Pancreas (tissue), 10 donors: ENCODE data around the gene FBXL17. TPM values are rescaled to one million over a fixed set of nuclear protein-coding genes. Genes with fewer than 3 reads are reported as not detected.

Source experiments
- ATAC-seq, 4 donors: fragments of 200-7000 bp; cut with Tn5 transposase; one replicate each; pipeline versions ENCODE4 v1.8.0 to v1.9.1; 2020; ENCODE audit warnings: mild to moderate bottlenecking in 4 of 4, moderate library complexity in 4 of 4
- DNase-seq, 6 donors: peaks; one replicate each; pipeline ENCODE4 v3.0.0-alpha.2; 2020
- FAIRE-seq: peaks from 2 replicates; lab custom pipeline; 2012; peaks lifted over from hg19 to GRCh38; lab: Jason Lieb, UNC
- H3K27ac ChIP-seq, 4 donors: fragments of 200-600 bp; sonication (generic); 1 replicate in 3 of 4; 2 replicates in 1 of 4; pipeline versions ENCODE4 v1.5.0 to v1.8.0; 2020
- H3K27me3 ChIP-seq, 4 donors: fragments of 200-600 bp; one replicate each; pipeline ENCODE4 v1.8.0; 2021
- H3K36me3 ChIP-seq, 3 donors: fragments of 200-600 bp; sonication (generic) in 1 of 3; one replicate each; pipeline versions ENCODE4 v1.5.0 to v1.8.0; 2020 to 2021
- H3K4me1 ChIP-seq, 3 donors: fragments of 200-600 bp; one replicate each; pipeline ENCODE4 v1.8.0; 2021
- H3K4me3 ChIP-seq, 4 donors: fragments of 200-600 bp; sonication (generic) in 2 of 4; one replicate each; pipeline versions ENCODE4 v1.5.0 to v1.8.0; 2020 to 2021
- H3K9me3 ChIP-seq, 4 donors: fragments of 200-600 bp; one replicate each; pipeline ENCODE4 v1.8.0; 2021
- WGBS, 2 donors: extraction: QIAGEN DNeasy Blood & Tissue Kit; methylation state at CpG; one replicate each; pipeline ENCODE4 v1.1.7; 2013; 5-methylcytosine and 5-hydroxymethylcytosine counted together
- intact Hi-C, 3 donors: fragments of 100-400 bp; cut with DNase I; formaldehyde crosslinking; loops; one replicate each; pipeline versions ENCODE4 v1.11.1 to v1.14.2; 2022
- polyA plus RNA-seq, 2 donors: library from polyadenylated mRNA; stranded (reverse); fragments of 200-250 nt; gene quantifications; one replicate each; pipeline ENCODE4 v1.2.3, GENCODE V29; 2013
- total RNA-seq, 6 donors: library from RNA; stranded (reverse); fragmentation: NEBNext Ultra II Directional in 4 of 6; extraction: Animal tissue kit (Norgen Biotek cat#: 25700) in 4 of 6; gene quantifications; one replicate each; pipeline versions ENCODE4 v1.2.1 to v1.2.4, GENCODE V29; 2021 to 2023
- TF ChIP-seq, protein P1 (sequence below), 4 donors: fragments of 200-600 bp; sonication (generic) in 3 of 4; IDR thresholded peaks; one replicate each; pipeline versions ENCODE4 v1.5.0 to v1.8.0; 2021; ENCODE audit warnings: antibody characterized with exemption in 4 of 4
- donor health status: healthy with polysubstance abuse.
- donor health status: DM: no; HTN: no; CAD: no; lungs with moderate emphysema.
- donor health status: DM: no; HTN: no; CAD: no.
- donor health status: control.
- donor health status: control.
- donor health status: Bipolar disorder and iron deficiency.
- donor health status: DM: yes; HTN: yes; CAD: no.
- donor health status: DM: no; HTN: no; CAD: no.
- donor health status: DM: no; HTN: no; CAD: no.
- donor health status: DM: yes; HTN: yes; CAD: no.

The FBXL17 gene
- total and polyA plus RNA-seq, 8 donors = 4.2 to 11.1 (median 7.3) TPM

DNA sequence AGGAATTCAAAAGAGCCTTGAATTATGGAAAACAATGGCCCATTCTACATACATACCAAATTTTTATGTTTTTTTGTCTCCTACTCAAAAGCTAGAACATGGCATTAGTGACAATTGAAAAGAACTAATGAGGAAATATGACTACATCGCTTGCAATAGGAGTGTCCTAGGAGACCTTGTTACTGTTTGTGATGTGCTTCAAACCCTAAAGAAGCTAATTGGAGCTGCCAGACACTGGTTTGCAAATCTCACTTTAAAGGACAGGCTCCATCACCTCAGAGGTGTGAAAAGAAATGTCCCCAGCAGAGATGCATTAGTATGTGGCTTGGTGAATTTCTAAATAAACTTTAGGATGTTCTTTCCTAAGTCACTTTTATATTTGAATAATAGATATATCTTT lies 356.9 kb downstream of the FBXL17 start:
- no peak for FAIRE-seq
- no peaks in the 10 kb centered on the region for H3K9me3 ChIP-seq
- TF ChIP-seq, protein P1, sequence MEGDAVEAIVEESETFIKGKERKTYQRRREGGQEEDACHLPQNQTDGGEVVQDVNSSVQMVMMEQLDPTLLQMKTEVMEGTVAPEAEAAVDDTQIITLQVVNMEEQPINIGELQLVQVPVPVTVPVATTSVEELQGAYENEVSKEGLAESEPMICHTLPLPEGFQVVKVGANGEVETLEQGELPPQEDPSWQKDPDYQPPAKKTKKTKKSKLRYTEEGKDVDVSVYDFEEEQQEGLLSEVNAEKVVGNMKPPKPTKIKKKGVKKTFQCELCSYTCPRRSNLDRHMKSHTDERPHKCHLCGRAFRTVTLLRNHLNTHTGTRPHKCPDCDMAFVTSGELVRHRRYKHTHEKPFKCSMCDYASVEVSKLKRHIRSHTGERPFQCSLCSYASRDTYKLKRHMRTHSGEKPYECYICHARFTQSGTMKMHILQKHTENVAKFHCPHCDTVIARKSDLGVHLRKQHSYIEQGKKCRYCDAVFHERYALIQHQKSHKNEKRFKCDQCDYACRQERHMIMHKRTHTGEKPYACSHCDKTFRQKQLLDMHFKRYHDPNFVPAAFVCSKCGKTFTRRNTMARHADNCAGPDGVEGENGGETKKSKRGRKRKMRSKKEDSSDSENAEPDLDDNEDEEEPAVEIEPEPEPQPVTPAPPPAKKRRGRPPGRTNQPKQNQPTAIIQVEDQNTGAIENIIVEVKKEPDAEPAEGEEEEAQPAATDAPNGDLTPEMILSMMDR (IDR thresholded peaks at IDR 0.05) = no peak
- no peaks in the 10 kb centered on the region for H3K4me1 ChIP-seq
- H3K36me3 ChIP-seq = no peaks in the 10 kb centered on the region
- DNase-seq = no peak
- no peak for ATAC-seq
- H3K4me3 ChIP-seq = no peak overlapping the region
- 68 to 85% methylated on average over 1 of the region's 1 CpG for WGBS, 2 donors
- no peaks in the 10 kb centered on the region for H3K27me3 ChIP-seq
- no peak overlapping the region for H3K27ac ChIP-seq
- intact Hi-C loops = no loop called here

GRCh38 chr5:108016101-108016500 lies 365.8 kb downstream of the FBXL17 start:
- DNase-seq (no peak), ATAC-seq (no peak)

DNA sequence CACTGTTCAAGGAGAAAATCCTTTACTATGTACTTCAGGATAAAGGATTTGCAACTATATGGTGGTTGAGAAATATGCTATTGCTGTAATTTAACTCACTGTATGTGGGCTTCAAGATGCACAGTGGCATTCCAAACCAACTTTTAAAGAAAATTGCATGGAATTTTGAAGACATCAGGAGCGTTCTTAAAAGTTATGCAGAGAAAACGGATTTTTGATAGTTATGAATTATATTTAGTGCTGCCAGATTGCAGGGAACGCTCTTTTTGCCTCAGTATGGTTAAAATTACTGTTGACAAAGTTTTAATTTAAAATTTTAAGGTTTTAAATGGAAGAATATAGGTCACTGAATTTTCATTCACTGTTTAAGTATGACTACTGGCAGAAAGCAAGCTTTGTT lies 375.1 kb downstream of the FBXL17 start:
- H3K9me3 ChIP-seq = no peaks in the 10 kb centered on the region
- no peak for ATAC-seq
- no peaks in the 10 kb centered on the region for H3K27me3 ChIP-seq
- H3K4me3 ChIP-seq = no peak overlapping the region
- peaks cover 0 to 4% (median 0%) of the 10 kb centered on the region in 3 donors for H3K4me1 ChIP-seq
- no peak for FAIRE-seq
- no peaks in the 10 kb centered on the region for H3K36me3 ChIP-seq
- no peak overlapping the region for H3K27ac ChIP-seq
- TF ChIP-seq, protein P1 (IDR thresholded peaks at IDR 0.05) = no peak
- no peak for DNase-seq
- intact Hi-C loops = no loop called here
- 94% methylated on average over 3 of the region's 3 CpGs for WGBS, 2 donors

More at GRCh38 chr5:108016101-108016500, 365.8 kb downstream of the FBXL17 start:
- Histone ChIP-seq H3K27ac (no peak overlapping the region), H3K36me3 (no peaks in the 10 kb centered on the region), H3K9me3 (no peaks in the 10 kb centered on the region), H3K4me3 (no peak overlapping the region), H3K27me3 (no peaks in the 10 kb centered on the region), H3K4me1 (no peaks in the 10 kb centered on the region)
- intact Hi-C loops = no loop called here
- no peak for FAIRE-seq
- 91 to 93% methylated on average over 2 of the region's 2 CpGs for WGBS, 2 donors
- TF ChIP-seq, protein P1 (IDR thresholded peaks at IDR 0.05) = no peak

- Histone ChIP-seq H3K36me3 (no peaks in the 10 kb centered on the region), H3K27ac (no peak overlapping the region), H3K9me3 (no peaks in the 10 kb centered on the region), H3K27me3 (no peaks in the 10 kb centered on the region), H3K4me3 (no peak overlapping the region), H3K4me1 (no peaks in the 10 kb centered on the region)
- intact Hi-C loops = no loop called here
- 70 to 76% methylated on average over 1 of the region's 1 CpG for WGBS, 2 donors
- TF ChIP-seq, protein P1 (IDR thresholded peaks at IDR 0.05) = no peak
- ATAC-seq = peak in 2 of 4 donors; percentile 75 to 79
- peak; percentile 41 for FAIRE-seq
- no peak for DNase-seq
Measured at GRCh38 chr5:108003178-108003577, 378.7 kb downstream of the FBXL17 start.

- Histone ChIP-seq H3K9me3 (no peaks in the 10 kb centered on the region), H3K4me1 (no peaks in the 10 kb centered on the region), H3K27me3 (no peaks in the 10 kb centered on the region), H3K36me3 (no peaks in the 10 kb centered on the region), H3K4me3 (no peak overlapping the region), H3K27ac (no peak overlapping the region)
- FAIRE-seq (no peak), ATAC-seq (no peak), DNase-seq (no peak)
- 95 to 99% methylated on average over 4 of the region's 4 CpGs for WGBS, 2 donors
- TF ChIP-seq, protein P1 (IDR thresholded peaks at IDR 0.05) = no peak
- intact Hi-C loops = no loop called here
Measured at GRCh38 chr5:108001222-108001621, 380.7 kb downstream of the FBXL17 start.
